HEK293T (cell line): ENCODE measurements around the gene HDLBP.

Experiments
- CTCF ChIA-PET: fragments of 350-600 bp; formaldehyde crosslinking; extraction: SDS; loops from one replicate; lab custom pipeline; 2021; ENCODE audit warnings: antibody characterized with exemption, inconsistent platforms; lab: Yijun Ruan, JAX
- POLR2A ChIA-PET: fragments of 350-600 bp; formaldehyde crosslinking; extraction: SDS; loops from one replicate; lab custom pipeline; 2020; ENCODE audit warnings: antibody characterized with exemption, inconsistent platforms; lab: Yijun Ruan, JAX
- DNase-seq: peaks from one replicate; pipeline ENCODE4 v3.0.0; 2012; ENCODE audit warnings: mixed read lengths; ENCODE audit errors: extremely low spot score
- ARNT ChIP-seq: fragments of 450-650 bp; IDR thresholded peaks from 2 replicates; pipeline ENCODE4 v1.6.1; 2017; ENCODE audit warnings: mild to moderate bottlenecking
- BHLHE40 ChIP-seq: fragments of 450-650 bp; IDR thresholded peaks from 2 replicates; pipeline ENCODE4 v1.6.1; 2016; ENCODE audit warnings: mild to moderate bottlenecking, moderate library complexity, borderline replicate concordance
- CTBP1 ChIP-seq: fragments of 450-650 bp; IDR thresholded peaks from 2 replicates; pipeline ENCODE4 v1.6.1; 2016; ENCODE audit warnings: borderline replicate concordance
- ELF4 ChIP-seq: fragments of 450-650 bp; IDR thresholded peaks from 2 replicates; pipeline ENCODE4 v1.6.1; 2017; ENCODE audit warnings: antibody characterized with exemption
- FOXA1 ChIP-seq: fragments of 450-650 bp; IDR thresholded peaks from 2 replicates; pipeline ENCODE4 v1.6.1; 2016; ENCODE audit warnings: mild to moderate bottlenecking
- FOXK2 ChIP-seq: fragments of 450-650 bp; IDR thresholded peaks from 2 replicates; pipeline ENCODE4 v1.6.1; 2016; ENCODE audit warnings: mild to moderate bottlenecking
- FOXM1 ChIP-seq: fragments of 450-650 bp; IDR thresholded peaks from 2 replicates; pipeline ENCODE4 v1.6.1; 2017; ENCODE audit warnings: mild to moderate bottlenecking, borderline replicate concordance
- HDGF ChIP-seq: fragments of 450-650 bp; IDR thresholded peaks from 2 replicates; pipeline ENCODE4 v1.6.1; 2017; ENCODE audit warnings: antibody characterized with exemption, borderline replicate concordance
- L3MBTL2 ChIP-seq: fragments of 450-650 bp; conservative IDR thresholded peaks from 2 replicates; pipeline ENCODE4 v1.6.1; 2016; ENCODE audit warnings: mild to moderate bottlenecking
- LEF1 ChIP-seq: fragments of 450-650 bp; IDR thresholded peaks from 2 replicates; pipeline ENCODE4 v1.6.1; 2017; ENCODE audit warnings: mild to moderate bottlenecking, borderline replicate concordance
- NFRKB ChIP-seq: fragments of 450-650 bp; IDR thresholded peaks from 2 replicates; pipeline ENCODE4 v1.6.1; 2016; ENCODE audit warnings: mild to moderate bottlenecking, moderate library complexity
- SP1 ChIP-seq: fragments of 450-650 bp; IDR thresholded peaks from 2 replicates; pipeline ENCODE4 v1.6.1; 2017
- SUZ12 ChIP-seq: fragments of 450-650 bp; IDR thresholded peaks from 2 replicates; pipeline ENCODE4 v1.6.1; 2016; ENCODE audit warnings: mild to moderate bottlenecking
- TARDBP ChIP-seq: fragments of 450-650 bp; IDR thresholded peaks from 2 replicates; pipeline ENCODE4 v1.6.1; 2016
- ZNF384 ChIP-seq: fragments of 450-650 bp; IDR thresholded peaks from 2 replicates; pipeline ENCODE4 v1.6.1; 2016
- TF ChIP-seq, protein P1 (sequence below): fragments of 450-650 bp; IDR thresholded peaks from 2 replicates; pipeline ENCODE4 v1.6.1; 2016

Gene HDLBP

DNA sequence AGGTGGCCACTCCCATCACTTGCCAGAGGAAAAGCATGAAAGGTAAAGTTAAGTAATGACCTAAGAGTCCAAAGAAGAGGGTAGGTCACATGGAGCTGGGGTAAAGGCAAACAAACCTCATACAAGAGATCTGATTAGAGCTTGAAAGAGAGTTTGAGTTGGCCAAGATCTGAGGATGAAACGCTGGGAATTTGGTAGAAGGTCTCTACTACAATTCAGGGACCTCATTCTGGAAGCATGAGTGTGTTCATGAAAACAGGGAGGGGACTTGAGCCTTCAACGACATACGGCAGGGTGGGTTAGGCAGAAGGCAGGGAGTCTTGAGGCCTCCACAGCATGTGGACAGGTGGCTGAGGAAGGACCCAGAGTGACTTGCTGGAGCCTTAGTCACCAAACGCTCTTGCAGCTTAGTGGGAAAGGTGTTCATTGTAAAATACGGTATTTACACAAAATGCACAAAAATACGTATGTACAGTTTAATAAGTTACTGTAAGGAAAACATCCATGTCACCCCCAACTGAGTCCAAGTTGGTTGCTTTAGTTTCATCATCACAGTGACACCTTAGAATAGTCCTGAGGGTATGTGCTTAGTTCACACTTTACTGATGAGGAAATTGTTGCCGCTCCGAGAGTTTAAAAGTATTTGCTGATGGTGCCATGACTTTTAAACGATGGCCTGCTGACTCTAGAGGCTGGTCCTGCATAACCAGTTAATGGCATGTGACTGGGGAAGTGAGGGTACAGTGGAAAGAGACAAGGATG, 35.6 kb upstream of the HDLBP start:
- ChIA-PET CTCF (no interaction called here), POLR2A (no interaction called here)
- TF ChIP-seq SUZ12 (no peak), L3MBTL2 (no peak), ELF4 (no peak), NFRKB (no peak), BHLHE40 (no peak), FOXM1 (no peak), FOXK2 (no peak), ZNF384 (no peak), LEF1 (no peak), FOXA1 (no peak), TARDBP (no peak), ARNT (no peak), HDGF (no peak), SP1 (no peak), CTBP1 (no peak)
- TF ChIP-seq, protein P1, sequence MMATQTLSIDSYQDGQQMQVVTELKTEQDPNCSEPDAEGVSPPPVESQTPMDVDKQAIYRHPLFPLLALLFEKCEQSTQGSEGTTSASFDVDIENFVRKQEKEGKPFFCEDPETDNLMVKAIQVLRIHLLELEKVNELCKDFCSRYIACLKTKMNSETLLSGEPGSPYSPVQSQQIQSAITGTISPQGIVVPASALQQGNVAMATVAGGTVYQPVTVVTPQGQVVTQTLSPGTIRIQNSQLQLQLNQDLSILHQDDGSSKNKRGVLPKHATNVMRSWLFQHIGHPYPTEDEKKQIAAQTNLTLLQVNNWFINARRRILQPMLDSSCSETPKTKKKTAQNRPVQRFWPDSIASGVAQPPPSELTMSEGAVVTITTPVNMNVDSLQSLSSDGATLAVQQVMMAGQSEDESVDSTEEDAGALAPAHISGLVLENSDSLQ = no peak
- DNase-seq = no peak

DNA sequence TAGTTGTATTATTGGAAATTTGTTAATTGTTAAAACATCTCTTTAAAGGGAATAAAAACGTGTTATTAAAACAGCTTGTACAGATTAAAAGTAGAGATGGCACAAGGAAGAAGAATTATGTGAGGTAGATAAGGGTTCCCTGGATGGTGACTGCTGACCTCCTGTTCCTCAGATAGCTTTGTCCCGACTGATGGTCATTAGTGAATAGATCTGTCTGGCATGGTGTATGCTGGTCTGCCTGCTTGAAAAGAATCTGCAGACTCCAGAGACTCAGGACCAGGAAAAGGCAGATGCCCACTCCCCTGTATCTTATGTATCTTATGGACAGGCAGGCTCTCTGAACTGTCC, 35.0 kb upstream of the HDLBP start:
- DNase-seq = no peak
- ChIA-PET POLR2A (no interaction called here), CTCF (no interaction called here)
- no peak for TF ChIP-seq FOXK2
- no peak for TF ChIP-seq HDGF
- TF ChIP-seq BHLHE40 = no peak
- TF ChIP-seq ELF4 = no peak
- no peak for TF ChIP-seq ZNF384
- TF ChIP-seq CTBP1 = no peak
- no peak for TF ChIP-seq ARNT
- no peak for TF ChIP-seq NFRKB

DNA sequence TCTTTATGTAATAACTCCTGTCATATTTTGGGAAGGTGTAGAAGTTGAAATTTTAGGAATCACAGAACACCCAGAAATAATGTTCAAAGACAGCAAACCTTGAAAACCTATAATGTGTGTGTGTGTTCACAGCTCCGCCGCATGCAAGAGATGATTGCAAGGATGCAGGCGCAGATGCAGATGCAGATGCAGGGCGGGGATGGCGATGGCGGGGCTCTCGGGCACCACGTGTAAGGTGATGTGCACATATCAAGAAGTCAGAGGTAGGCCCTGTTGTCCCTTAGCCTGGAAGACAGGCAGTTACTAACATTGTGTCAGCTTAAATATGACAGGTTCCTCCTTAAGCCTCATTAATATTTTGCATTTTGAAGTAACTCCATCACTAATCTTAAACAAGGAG, 34.5 kb upstream of the HDLBP start:
- ChIA-PET POLR2A (no interaction called here), CTCF (no interaction called here)
- no peak for DNase-seq
- TF ChIP-seq LEF1 (no peak), SP1 (no peak)

DNA sequence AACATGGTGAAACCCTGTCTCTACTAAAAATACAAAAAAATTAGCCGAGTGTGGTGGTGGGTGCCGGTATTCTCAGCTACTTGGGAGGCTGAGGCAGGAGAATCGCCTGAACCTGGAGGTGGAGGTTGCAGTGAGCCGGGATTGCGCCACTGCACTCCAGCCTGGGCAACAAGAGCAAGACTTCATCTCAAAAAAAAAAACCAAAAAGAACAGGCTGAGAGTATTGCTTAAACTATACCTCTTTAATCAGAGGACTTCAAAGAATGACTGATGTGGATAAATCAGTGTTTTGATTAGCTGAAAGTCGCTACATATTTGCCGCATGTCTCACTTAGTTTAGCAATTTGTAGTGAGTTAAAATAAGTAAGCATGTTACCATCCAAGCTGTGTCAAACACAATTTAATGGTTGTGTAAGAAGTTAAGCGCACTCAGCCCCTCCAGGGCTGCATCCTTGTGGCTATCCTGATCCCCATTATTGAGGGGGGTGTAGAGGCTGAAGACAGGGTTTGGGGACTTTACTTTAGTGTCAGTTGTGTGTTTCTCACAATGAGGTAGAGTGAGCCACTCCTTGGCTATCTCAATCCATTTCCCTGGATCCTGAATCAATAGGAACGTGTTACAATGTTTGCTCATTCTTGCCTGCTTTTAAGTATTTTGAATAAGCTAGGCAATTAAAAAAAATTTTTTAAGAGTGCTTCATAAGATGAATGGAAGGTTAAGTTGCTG, 29.6 kb upstream of the HDLBP start:
- ChIA-PET CTCF (no interaction called here), POLR2A (no interaction called here)
- TF ChIP-seq ELF4 (no peak), ARNT (no peak), HDGF (no peak), SP1 (no peak), BHLHE40 (no peak)
- DNase-seq = no peak

DNA sequence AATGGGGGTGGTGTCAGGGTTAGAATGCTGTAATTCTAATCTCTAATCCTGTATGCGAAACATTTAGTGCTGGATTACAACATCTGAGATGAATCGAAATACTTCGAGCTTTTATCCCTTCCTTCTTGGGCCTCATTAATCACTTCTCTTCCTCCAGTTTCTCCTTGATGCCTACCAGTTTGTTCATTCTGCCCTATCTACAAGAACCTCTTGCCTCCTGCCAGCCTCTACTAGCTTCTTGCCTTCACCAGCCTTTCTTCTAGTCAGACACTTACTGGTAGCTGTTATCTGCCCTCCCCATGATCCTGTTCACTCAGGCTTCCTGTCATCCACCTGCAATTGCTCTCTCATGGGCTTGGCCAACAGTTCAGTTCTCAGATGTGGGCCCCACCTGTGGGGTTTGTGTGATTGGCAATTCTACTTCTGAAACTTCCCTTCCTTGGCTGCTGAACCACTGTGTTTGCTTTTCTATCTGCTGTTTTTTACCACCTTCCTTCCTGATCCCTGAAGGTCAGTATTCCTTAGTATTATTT, 25.2 kb upstream of the HDLBP start:
- DNase-seq = no peak
- TF ChIP-seq ZNF384 = no peak
- no peak for TF ChIP-seq FOXK2
- no peak for TF ChIP-seq CTBP1
- no peak for TF ChIP-seq TARDBP
- no peak for TF ChIP-seq LEF1
- no peak for TF ChIP-seq SP1
- no peak for TF ChIP-seq SUZ12
- no peak for TF ChIP-seq ARNT
- TF ChIP-seq HDGF = no peak
- TF ChIP-seq ELF4 = no peak
- TF ChIP-seq NFRKB = no peak
- no peak for TF ChIP-seq L3MBTL2
- no peak for TF ChIP-seq FOXA1
- TF ChIP-seq, protein P1 = no peak
- TF ChIP-seq BHLHE40 = no peak
- no peak for TF ChIP-seq FOXM1
- POLR2A ChIA-PET = no interaction called here
- CTCF ChIA-PET = no interaction called here

DNA sequence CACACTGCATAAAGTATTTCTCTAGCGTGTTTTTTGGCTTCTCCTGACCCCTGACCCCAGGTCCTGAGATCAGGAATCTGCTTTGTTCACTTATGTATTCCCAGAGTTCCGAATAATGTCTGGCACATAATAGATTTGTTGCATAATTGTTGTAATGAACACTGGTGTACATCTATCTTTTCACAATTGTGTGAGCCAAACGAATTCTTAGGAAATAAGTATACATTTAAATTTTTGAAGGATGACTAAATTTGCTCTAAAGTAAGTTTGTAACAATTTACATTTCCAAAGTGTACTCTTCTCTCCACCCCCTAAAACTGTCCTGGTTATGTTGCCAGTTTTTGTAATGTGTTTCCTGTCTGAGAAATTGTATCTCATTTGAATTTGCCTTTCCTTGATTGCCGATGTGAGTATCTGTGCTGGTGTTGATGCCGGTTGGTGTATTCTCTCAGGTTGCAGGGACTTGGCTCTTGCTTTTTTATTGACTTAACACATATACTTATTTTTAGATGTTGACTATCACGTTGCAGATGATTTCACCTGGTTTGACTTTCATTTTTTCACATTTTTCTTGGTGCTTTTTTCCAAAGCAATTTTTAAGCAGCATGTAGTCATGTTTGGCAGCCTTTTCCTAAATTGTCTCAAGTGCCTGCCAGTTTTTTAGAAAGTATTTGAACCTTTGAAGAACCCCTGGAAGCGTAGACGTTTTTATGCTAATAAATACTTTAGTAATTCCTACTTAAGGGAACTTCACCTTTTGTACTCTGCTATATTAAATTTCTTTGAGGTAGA, 24.6 kb upstream of the HDLBP start:
- ChIA-PET CTCF (no interaction called here), POLR2A (no interaction called here)
- no peak for DNase-seq
- TF ChIP-seq FOXK2 (no peak), BHLHE40 (no peak)
